ENCODE results near the gene WNT5B. TPM values are rescaled to one million over a fixed set of nuclear protein-coding genes. Genes with fewer than 3 reads are reported as not detected.

WNT5B gene
- polyA plus RNA-seq, 4 donors, result 0.67 to 4.9 (median 2.3) TPM

DNA sequence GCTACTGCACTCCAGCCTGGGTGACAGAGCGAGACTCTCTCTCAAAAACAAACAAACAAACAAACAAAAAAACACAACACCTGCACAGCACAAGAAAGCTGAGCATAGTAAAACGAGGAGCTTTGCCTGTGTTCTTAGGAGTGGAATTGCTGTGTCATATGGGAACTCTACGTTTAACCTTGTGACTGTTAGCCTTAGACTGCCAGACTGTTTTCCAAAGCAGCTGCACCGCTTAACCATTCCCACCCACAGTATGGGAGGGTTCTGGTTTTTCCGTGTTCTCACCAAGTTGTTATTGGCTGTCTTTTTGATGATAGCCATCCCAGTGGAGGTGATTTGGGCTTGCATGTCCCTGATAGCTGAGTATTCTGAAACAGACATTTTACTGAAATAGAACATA is 9.2 kb downstream of the WNT5B start:
- Histone ChIP-seq H3K4me1 (ENCODE audit: control insufficient read depth in 3 of 3, insufficient read depth in 2 of 3, low read depth in 1 of 3, low read length in 2 of 3) (peaks cover 0 to 23% (median 4%) of the 10 kb centered on the region in 3 donors), H3K9me3 (ENCODE audit: control insufficient read depth in 2 of 2, insufficient read depth in 1 of 2, low read depth in 1 of 2, low read length in 1 of 2) (no peaks in the 10 kb centered on the region), H3K36me3 (ENCODE audit: control insufficient read depth in 3 of 3, insufficient read depth in 2 of 3, low read depth in 1 of 3, low read length in 3 of 3) (peaks cover 0 to 4% (median 0%) of the 10 kb centered on the region in 3 donors), H3K27ac (ENCODE audit: low read depth in 1 of 3, low read length in 2 of 3) (no peak overlapping the region), H3K4me3 (ENCODE audit: low read depth in 1 of 3, low read length in 3 of 3) (no peak overlapping the region), H3K27me3 (ENCODE audit: control insufficient read depth in 3 of 3, insufficient read depth in 3 of 3, low read length in 3 of 3) (peaks cover 0 to 3% (median 0%) of the 10 kb centered on the region in 3 donors)
- DNase-seq, result no peak
- FAIRE-seq, result no peak
- WGBS, 3 donors, result 72 to 88% (median 78%) methylated on average over 5 of the region's 5 CpGs

DNA sequence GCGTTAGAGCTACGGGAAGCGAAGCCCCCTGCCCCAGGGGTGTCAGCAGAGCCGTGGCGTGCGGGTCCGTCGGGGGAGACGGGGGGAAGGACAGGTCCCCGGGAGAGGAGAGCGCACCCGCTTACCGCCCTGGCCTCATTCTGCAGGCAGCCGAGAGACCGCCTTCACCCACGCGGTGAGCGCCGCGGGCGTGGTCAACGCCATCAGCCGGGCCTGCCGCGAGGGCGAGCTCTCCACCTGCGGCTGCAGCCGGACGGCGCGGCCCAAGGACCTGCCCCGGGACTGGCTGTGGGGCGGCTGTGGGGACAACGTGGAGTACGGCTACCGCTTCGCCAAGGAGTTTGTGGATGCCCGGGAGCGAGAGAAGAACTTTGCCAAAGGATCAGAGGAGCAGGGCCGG is 10.5 kb downstream of the WNT5B start:
- Histone ChIP-seq H3K9me3 (ENCODE audit: control insufficient read depth in 2 of 2, insufficient read depth in 1 of 2, low read depth in 1 of 2, low read length in 1 of 2) (no peaks in the 10 kb centered on the region), H3K4me3 (ENCODE audit: low read depth in 1 of 3, low read length in 3 of 3) (no peak overlapping the region), H3K36me3 (ENCODE audit: control insufficient read depth in 3 of 3, insufficient read depth in 2 of 3, low read depth in 1 of 3, low read length in 3 of 3) (peaks cover 0 to 4% (median 0%) of the 10 kb centered on the region in 3 donors), H3K27me3 (ENCODE audit: control insufficient read depth in 3 of 3, insufficient read depth in 3 of 3, low read length in 3 of 3) (peaks cover 0 to 3% (median 0%) of the 10 kb centered on the region in 3 donors), H3K4me1 (ENCODE audit: control insufficient read depth in 3 of 3, insufficient read depth in 2 of 3, low read depth in 1 of 3, low read length in 2 of 3) (peaks cover 0 to 10% (median 0%) of the 10 kb centered on the region in 3 donors), H3K27ac (ENCODE audit: low read depth in 1 of 3, low read length in 2 of 3) (no peak overlapping the region)
- DNase-seq (no peak), FAIRE-seq (no peak)
- WGBS, 3 donors, result 87 to 92% (median 91%) methylated on average over 38 to 40 of the region's 40 CpGs

DNA sequence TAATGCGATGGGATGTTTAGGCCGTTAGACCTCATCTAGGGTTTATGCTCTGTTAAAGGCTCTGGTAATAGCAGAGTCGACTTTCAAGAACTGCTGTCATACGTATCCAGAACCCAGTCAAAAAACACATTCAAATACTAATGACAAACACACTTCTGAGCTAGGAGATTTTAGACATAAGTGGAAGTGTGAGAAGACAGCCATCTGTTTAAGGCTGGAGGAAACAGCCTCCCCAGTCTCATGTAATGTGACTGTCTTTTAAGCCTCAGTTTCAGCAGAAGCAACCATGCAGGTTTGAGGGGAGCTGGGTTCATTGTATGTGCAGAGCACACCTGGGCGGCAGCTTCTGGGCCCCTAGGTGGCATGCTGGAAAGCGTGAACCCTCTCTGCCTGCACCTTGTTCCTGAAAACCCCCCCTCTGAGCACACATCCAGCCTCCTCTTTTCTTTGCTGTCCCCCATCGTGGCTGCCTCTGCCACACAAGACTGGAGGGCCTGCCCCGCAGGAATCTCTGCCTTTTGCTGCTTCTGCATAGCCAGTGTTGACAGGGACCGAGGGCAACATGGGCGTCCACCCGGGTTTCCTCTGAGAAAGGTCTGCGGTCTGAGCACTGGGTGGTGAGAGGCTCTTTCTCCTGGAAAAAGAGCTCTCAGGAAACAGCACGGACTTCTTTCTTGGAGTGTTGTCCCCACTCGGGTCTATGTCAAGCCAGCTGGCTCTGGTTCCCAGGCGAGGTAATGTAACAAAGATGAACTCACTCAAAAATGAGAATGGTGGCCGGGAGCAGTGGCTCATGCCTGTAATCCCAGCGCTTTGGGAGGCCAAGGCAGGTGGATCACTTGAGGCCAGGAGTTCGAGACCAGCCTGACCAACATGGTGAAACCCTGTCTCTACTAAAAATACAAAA is 11.6 kb downstream of the WNT5B start:
- Histone ChIP-seq H3K27ac (ENCODE audit: low read depth in 1 of 3, low read length in 2 of 3) (no peak overlapping the region), H3K4me3 (ENCODE audit: low read depth in 1 of 3, low read length in 3 of 3) (no peak overlapping the region), H3K27me3 (ENCODE audit: control insufficient read depth in 3 of 3, insufficient read depth in 3 of 3, low read length in 3 of 3) (peaks cover 0 to 3% (median 0%) of the 10 kb centered on the region in 3 donors), H3K36me3 (ENCODE audit: control insufficient read depth in 3 of 3, insufficient read depth in 2 of 3, low read depth in 1 of 3, low read length in 3 of 3) (peaks cover 0 to 4% (median 0%) of the 10 kb centered on the region in 3 donors), H3K4me1 (ENCODE audit: control insufficient read depth in 3 of 3, insufficient read depth in 2 of 3, low read depth in 1 of 3, low read length in 2 of 3) (peaks cover 0 to 9% (median 0%) of the 10 kb centered on the region in 3 donors), H3K9me3 (ENCODE audit: control insufficient read depth in 2 of 2, insufficient read depth in 1 of 2, low read depth in 1 of 2, low read length in 1 of 2) (no peaks in the 10 kb centered on the region)
- DNase-seq (no peak), FAIRE-seq (no peak)
- 83 to 91% (median 85%) methylated on average over 17 to 18 of the region's 18 CpGs for WGBS, 3 donors

DNA sequence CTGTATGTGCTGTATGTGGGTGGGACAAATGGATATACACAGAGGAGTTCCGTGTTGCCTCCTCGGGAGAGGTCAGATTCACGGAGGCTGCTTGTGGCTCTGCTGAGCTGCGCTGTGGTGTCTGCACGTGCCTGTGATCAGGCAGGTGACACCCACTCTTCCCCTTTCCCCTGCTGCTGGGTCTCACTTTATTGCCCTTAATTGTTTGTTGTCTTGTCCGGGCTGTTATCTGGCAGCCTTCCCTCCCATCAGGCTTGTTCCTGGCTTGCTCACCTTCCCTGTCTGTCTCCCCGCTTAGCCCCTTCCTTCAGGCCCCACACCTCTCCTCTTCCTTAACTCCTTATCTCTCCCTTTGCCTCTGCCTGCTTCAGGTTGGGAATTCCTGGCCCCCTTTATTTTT is 13.5 kb downstream of the WNT5B start:
- no peaks in the 10 kb centered on the region for H3K9me3 ChIP-seq (ENCODE audit: control insufficient read depth in 2 of 2, insufficient read depth in 1 of 2, low read depth in 1 of 2, low read length in 1 of 2)
- no peak overlapping the region for H3K4me3 ChIP-seq (ENCODE audit: low read depth in 1 of 3, low read length in 3 of 3)
- peaks cover 0 to 3% (median 0%) of the 10 kb centered on the region in 3 donors for H3K27me3 ChIP-seq (ENCODE audit: control insufficient read depth in 3 of 3, insufficient read depth in 3 of 3, low read length in 3 of 3)
- 16 to 59% (median 45%) methylated on average over 7 of the region's 7 CpGs for WGBS, 3 donors
- peaks cover 0 to 16% (median 0%) of the 10 kb centered on the region in 3 donors for H3K36me3 ChIP-seq (ENCODE audit: control insufficient read depth in 3 of 3, insufficient read depth in 2 of 3, low read depth in 1 of 3, low read length in 3 of 3)
- H3K27ac ChIP-seq (ENCODE audit: low read depth in 1 of 3, low read length in 2 of 3), result no peak overlapping the region
- FAIRE-seq (no peak), DNase-seq (peak in 1 of 2 donors; percentile 48)
- H3K4me1 ChIP-seq (ENCODE audit: control insufficient read depth in 3 of 3, insufficient read depth in 2 of 3, low read depth in 1 of 3, low read length in 2 of 3), result peaks cover 0 to 9% (median 0%) of the 10 kb centered on the region in 3 donors

DNA sequence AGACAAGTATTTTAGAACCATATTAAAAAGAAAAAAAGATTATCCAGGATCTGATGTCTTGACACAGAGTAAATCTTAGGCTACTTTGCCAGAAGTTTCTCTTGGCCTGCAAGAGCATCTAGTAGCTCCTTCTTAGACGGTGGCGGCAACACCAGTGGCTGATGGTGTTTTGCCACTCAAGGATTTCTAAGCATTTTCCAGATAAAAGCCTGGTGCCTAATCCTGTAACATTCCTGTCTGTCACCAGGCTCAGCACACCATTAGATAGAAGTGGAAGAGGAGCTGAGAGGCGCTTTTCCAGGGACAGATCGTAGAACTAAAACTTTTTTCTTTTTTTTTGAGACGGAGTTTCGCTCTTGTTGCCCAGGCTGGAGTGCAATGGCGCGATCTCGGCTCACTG is 14.0 kb downstream of the WNT5B start:
- H3K36me3 ChIP-seq (ENCODE audit: control insufficient read depth in 3 of 3, insufficient read depth in 2 of 3, low read depth in 1 of 3, low read length in 3 of 3), result peaks cover 0 to 16% (median 0%) of the 10 kb centered on the region in 3 donors
- DNase-seq (no peak), FAIRE-seq (no peak)
- no peak overlapping the region for H3K4me3 ChIP-seq (ENCODE audit: low read depth in 1 of 3, low read length in 3 of 3)
- peaks cover 0 to 9% (median 0%) of the 10 kb centered on the region in 3 donors for H3K4me1 ChIP-seq (ENCODE audit: control insufficient read depth in 3 of 3, insufficient read depth in 2 of 3, low read depth in 1 of 3, low read length in 2 of 3)
- H3K27ac ChIP-seq (ENCODE audit: low read depth in 1 of 3, low read length in 2 of 3), result no peak overlapping the region
- H3K9me3 ChIP-seq (ENCODE audit: control insufficient read depth in 2 of 2, insufficient read depth in 1 of 2, low read depth in 1 of 2, low read length in 1 of 2), result no peaks in the 10 kb centered on the region
- 90 to 96% (median 93%) methylated on average over 9 of the region's 9 CpGs for WGBS, 3 donors
- H3K27me3 ChIP-seq (ENCODE audit: control insufficient read depth in 3 of 3, insufficient read depth in 3 of 3, low read length in 3 of 3), result peaks cover 0 to 3% (median 0%) of the 10 kb centered on the region in 3 donors

DNA sequence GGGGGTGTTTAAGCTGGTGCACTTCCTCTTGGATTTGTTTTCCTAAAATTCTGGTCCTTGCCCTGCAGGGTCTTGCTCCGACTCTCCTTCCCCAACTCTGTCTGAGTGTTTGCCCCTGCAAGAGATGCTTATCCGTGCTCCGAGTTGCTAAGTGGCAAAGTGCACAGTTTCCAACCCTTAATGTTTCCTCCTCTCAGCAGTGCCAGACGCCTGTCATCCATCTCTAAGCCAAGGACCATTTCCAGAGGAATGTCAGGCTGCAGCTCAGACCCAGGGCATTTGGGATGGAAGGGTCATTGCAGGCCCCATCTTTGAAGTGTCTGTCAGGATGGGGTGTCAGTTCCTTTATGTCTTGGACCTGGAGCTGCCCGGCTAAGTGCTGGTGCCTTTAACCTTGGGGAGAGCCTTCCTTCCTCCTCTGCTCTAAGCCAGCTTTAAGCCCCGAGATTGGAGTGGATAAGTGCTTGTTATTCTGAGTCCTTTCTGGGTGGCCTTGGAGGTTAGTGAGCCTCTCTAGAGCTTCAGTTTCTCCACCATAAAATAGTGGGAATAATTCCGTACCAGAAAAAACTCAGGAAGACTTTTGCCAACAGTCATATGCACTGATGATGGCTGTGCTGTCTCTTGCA is 15.0 kb downstream of the WNT5B start:
- Histone ChIP-seq H3K9me3 (ENCODE audit: control insufficient read depth in 2 of 2, insufficient read depth in 1 of 2, low read depth in 1 of 2, low read length in 1 of 2) (no peaks in the 10 kb centered on the region), H3K4me3 (ENCODE audit: low read depth in 1 of 3, low read length in 3 of 3) (no peak overlapping the region), H3K27me3 (ENCODE audit: control insufficient read depth in 3 of 3, insufficient read depth in 3 of 3, low read length in 3 of 3) (peaks cover 0 to 3% (median 0%) of the 10 kb centered on the region in 3 donors), H3K27ac (ENCODE audit: low read depth in 1 of 3, low read length in 2 of 3) (no peak overlapping the region), H3K4me1 (ENCODE audit: control insufficient read depth in 3 of 3, insufficient read depth in 2 of 3, low read depth in 1 of 3, low read length in 2 of 3) (peaks cover 0 to 9% (median 0%) of the 10 kb centered on the region in 3 donors), H3K36me3 (ENCODE audit: control insufficient read depth in 3 of 3, insufficient read depth in 2 of 3, low read depth in 1 of 3, low read length in 3 of 3) (peaks cover 0 to 16% (median 0%) of the 10 kb centered on the region in 3 donors)
- FAIRE-seq (no peak), DNase-seq (no peak)
- WGBS, 3 donors, result 31 to 57% (median 55%) methylated on average over 7 of the region's 7 CpGs

DNA sequence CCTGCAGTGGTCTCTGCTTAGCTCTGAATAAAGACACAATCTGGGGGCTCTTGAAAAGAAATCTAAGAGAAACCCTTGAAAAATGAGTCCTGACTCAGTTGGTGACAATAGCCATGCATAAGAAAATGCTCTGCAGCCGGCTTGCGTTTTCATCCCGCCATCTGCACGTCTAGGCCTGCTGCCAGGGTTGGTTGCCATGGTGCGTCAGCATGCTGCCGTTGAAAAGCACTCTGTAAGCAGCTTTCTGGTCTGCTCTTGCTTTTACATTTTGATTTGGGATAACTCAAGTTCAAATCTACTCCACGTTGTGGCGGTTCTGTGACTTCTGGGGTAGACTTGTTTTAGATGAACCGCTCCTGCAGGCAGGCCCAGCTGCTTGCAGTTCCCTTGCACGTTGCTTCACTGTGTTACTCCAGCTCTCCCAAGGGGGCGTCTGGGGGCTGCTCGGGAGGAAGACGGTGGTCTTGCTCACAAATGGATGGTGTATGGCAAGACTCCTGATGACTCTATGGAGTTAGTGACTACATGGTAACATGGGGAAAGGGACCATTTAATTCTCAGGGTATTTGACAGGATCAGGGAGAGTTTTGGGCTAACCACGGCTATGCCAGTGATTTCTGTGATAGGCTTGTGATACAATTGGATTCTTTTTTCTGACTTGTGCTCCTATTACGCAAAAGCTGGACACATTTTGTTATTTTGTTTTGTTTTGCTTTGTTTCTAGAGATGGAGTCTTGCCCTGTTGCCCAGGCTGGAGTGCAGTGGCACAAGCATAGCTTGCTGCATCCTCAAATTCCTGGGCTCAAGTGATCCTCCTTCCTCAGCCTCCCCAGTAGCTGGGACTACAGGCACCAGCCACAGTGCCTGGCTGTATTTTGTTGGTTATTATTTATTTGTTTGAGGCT is 15.8 kb downstream of the WNT5B start:
- peaks cover 0 to 3% (median 0%) of the 10 kb centered on the region in 3 donors for H3K27me3 ChIP-seq (ENCODE audit: control insufficient read depth in 3 of 3, insufficient read depth in 3 of 3, low read length in 3 of 3)
- peak overlapping the region in 1 of 3 donors; percentile 8 for H3K27ac ChIP-seq (ENCODE audit: low read depth in 1 of 3, low read length in 2 of 3)
- no peaks in the 10 kb centered on the region for H3K9me3 ChIP-seq (ENCODE audit: control insufficient read depth in 2 of 2, insufficient read depth in 1 of 2, low read depth in 1 of 2, low read length in 1 of 2)
- H3K4me3 ChIP-seq (ENCODE audit: low read depth in 1 of 3, low read length in 3 of 3), result no peak overlapping the region
- DNase-seq (peak; percentile 49), FAIRE-seq (no peak)
- H3K36me3 ChIP-seq (ENCODE audit: control insufficient read depth in 3 of 3, insufficient read depth in 2 of 3, low read depth in 1 of 3, low read length in 3 of 3), result peaks cover 0 to 16% (median 0%) of the 10 kb centered on the region in 3 donors
- H3K4me1 ChIP-seq (ENCODE audit: control insufficient read depth in 3 of 3, insufficient read depth in 2 of 3, low read depth in 1 of 3, low read length in 2 of 3), result peaks cover 0 to 9% (median 0%) of the 10 kb centered on the region in 3 donors
- WGBS, 3 donors, result 27 to 51% (median 44%) methylated on average over 15 of the region's 15 CpGs
